ENCODE data around the gene ROBO1.

The ROBO1 gene

GRCh38 chr3:79103307-79103706 is 664.5 kb downstream of the ROBO1 start:
- no peak for TF ChIP-seq CTCF (IDR thresholded peaks at IDR 0.05; ENCODE audit: borderline replicate concordance, extremely low read depth, low read length, poor library complexity, severe bottlenecking)
- TF ChIP-seq EZH2 (IDR thresholded peaks at IDR 0.05; ENCODE audit: borderline replicate concordance, low read depth, low read length, severe bottlenecking): no peak
- no peak for ATAC-seq (ENCODE audit: insufficient read depth, low read depth)
- no peak overlapping the region for H3K27ac ChIP-seq (ENCODE audit: low read length)

GRCh38 chr3:79097964-79098660 is 669.7 kb downstream of the ROBO1 start:
- Histone ChIP-seq H3K4me2 (ENCODE audit: insufficient read depth, low read length) (no peak overlapping the region), H3K79me2 (ENCODE audit: insufficient read depth, low read length) (no peaks in the 10 kb centered on the region), H3K27me3 (ENCODE audit: insufficient read depth, low read length, poor library complexity) (no peaks in the 10 kb centered on the region), H4K20me1 (ENCODE audit: insufficient read depth, low read length) (no peaks in the 10 kb centered on the region), H3K36me3 (ENCODE audit: insufficient read depth, low read length) (no peaks in the 10 kb centered on the region), H2AFZ (ENCODE audit: low read depth, low read length) (no peak overlapping the region), H3K27ac (ENCODE audit: low read length) (no peak overlapping the region), H3K4me1 (ENCODE audit: insufficient read depth, low read length) (no peaks in the 10 kb centered on the region), H3K9ac (ENCODE audit: low read depth, low read length) (no peak overlapping the region), H3K4me3 (ENCODE audit: low read depth in 1 of 2, low read length in 2 of 2) (no peak overlapping the region), H3K9me3 (ENCODE audit: insufficient read depth, low read length, severe bottlenecking) (no peaks in the 10 kb centered on the region)
- no peak for TF ChIP-seq CTCF (IDR thresholded peaks at IDR 0.05; ENCODE audit: borderline replicate concordance, extremely low read depth, low read length, poor library complexity, severe bottlenecking)
- TF ChIP-seq EZH2 (IDR thresholded peaks at IDR 0.05; ENCODE audit: borderline replicate concordance, low read depth, low read length, severe bottlenecking): no peak
- no peak for ATAC-seq (ENCODE audit: insufficient read depth, low read depth)
- no peak for DNase-seq

More at GRCh38 chr3:79103307-79103706, 664.5 kb downstream of the ROBO1 start:
- Histone ChIP-seq H3K4me3 (ENCODE audit: low read depth in 1 of 2, low read length in 2 of 2) (no peak overlapping the region), H3K36me3 (ENCODE audit: insufficient read depth, low read length) (no peaks in the 10 kb centered on the region), H3K9me3 (ENCODE audit: insufficient read depth, low read length, severe bottlenecking) (no peaks in the 10 kb centered on the region), H3K4me1 (ENCODE audit: insufficient read depth, low read length) (no peaks in the 10 kb centered on the region), H3K4me2 (ENCODE audit: insufficient read depth, low read length) (no peak overlapping the region), H4K20me1 (ENCODE audit: insufficient read depth, low read length) (no peaks in the 10 kb centered on the region), H3K9ac (ENCODE audit: low read depth, low read length) (no peak overlapping the region), H3K27me3 (ENCODE audit: insufficient read depth, low read length, poor library complexity) (no peaks in the 10 kb centered on the region), H3K79me2 (ENCODE audit: insufficient read depth, low read length) (no peaks in the 10 kb centered on the region), H2AFZ (ENCODE audit: low read depth, low read length) (no peak overlapping the region)
- no peak for DNase-seq

GRCh38 chr3:79094654-79095053 is 673.1 kb downstream of the ROBO1 start:
- H2AFZ ChIP-seq (ENCODE audit: low read depth, low read length): no peak overlapping the region
- H3K4me3 ChIP-seq (ENCODE audit: low read depth in 1 of 2, low read length in 2 of 2): no peak overlapping the region
- no peaks in the 10 kb centered on the region for H3K79me2 ChIP-seq (ENCODE audit: insufficient read depth, low read length)
- H3K27ac ChIP-seq (ENCODE audit: low read length): no peak overlapping the region
- no peaks in the 10 kb centered on the region for H3K9me3 ChIP-seq (ENCODE audit: insufficient read depth, low read length, severe bottlenecking)
- TF ChIP-seq CTCF (IDR thresholded peaks at IDR 0.05; ENCODE audit: borderline replicate concordance, extremely low read depth, low read length, poor library complexity, severe bottlenecking) (no peak), EZH2 (IDR thresholded peaks at IDR 0.05; ENCODE audit: borderline replicate concordance, low read depth, low read length, severe bottlenecking) (no peak)
- H3K4me2 ChIP-seq (ENCODE audit: insufficient read depth, low read length): no peak overlapping the region
- H4K20me1 ChIP-seq (ENCODE audit: insufficient read depth, low read length): no peaks in the 10 kb centered on the region
- no peak overlapping the region for H3K9ac ChIP-seq (ENCODE audit: low read depth, low read length)
- ATAC-seq (ENCODE audit: insufficient read depth, low read depth): no peak
- no peaks in the 10 kb centered on the region for H3K4me1 ChIP-seq (ENCODE audit: insufficient read depth, low read length)
- no peak for DNase-seq
- no peaks in the 10 kb centered on the region for H3K27me3 ChIP-seq (ENCODE audit: insufficient read depth, low read length, poor library complexity)
- H3K36me3 ChIP-seq (ENCODE audit: insufficient read depth, low read length): no peaks in the 10 kb centered on the region
